LNCAP (cell line): ENCODE measurements around the gene LDHAL6B.

ENCODE experiments used
- CTCF ChIP-seq: fragments of 450-650 bp; IDR thresholded peaks from 2 replicates; pipeline ENCODE4 v1.5.1; 2017; ENCODE audit warnings: mild to moderate bottlenecking

Gene LDHAL6B

GRCh38 chr15:59166166-59166565 lies 40.5 kb upstream of the LDHAL6B start:
- no peak for TF ChIP-seq CTCF

- no peak for TF ChIP-seq CTCF
Observed at GRCh38 chr15:59166601-59167265, 39.9 kb upstream of the LDHAL6B start.

- TF ChIP-seq CTCF: no peak
Observed at GRCh38 chr15:59168536-59168935, 38.1 kb upstream of the LDHAL6B start.

GRCh38 chr15:59169251-59169708 lies 37.4 kb upstream of the LDHAL6B start:
- TF ChIP-seq CTCF: no peak

GRCh38 chr15:59170295-59171066 lies 36.2 kb upstream of the LDHAL6B start:
- no peak for TF ChIP-seq CTCF

GRCh38 chr15:59171067-59171397 lies 35.6 kb upstream of the LDHAL6B start:
- no peak for TF ChIP-seq CTCF

- TF ChIP-seq CTCF: no peak
Observed at GRCh38 chr15:59172289-59172901, 34.2 kb upstream of the LDHAL6B start.
